B cell (primary cell): ENCODE measurements around the gene NKIRAS2. TPM values are rescaled to one million over a fixed set of nuclear protein-coding genes. Genes with fewer than 3 reads are reported as not detected.

Experiments used
- ATAC-seq: fragments of 200-7000 bp; cut with Tn5 transposase; one replicate; pipeline ENCODE4 v1.10.0; 2021; ENCODE audit warnings: low read depth, mild to moderate bottlenecking, moderate number of reproducible peaks, moderate library complexity
- CTCF ChIA-PET: fragments of 350-600 bp; sonication (Branson Sonifier 250); formaldehyde crosslinking; loops from one replicate; lab custom pipeline; 2021; ENCODE audit warnings: antibody characterized with exemption, inconsistent platforms; lab: Charles Lee
- POLR2A ChIA-PET: fragments of 350-600 bp; sonication (Branson Sonifier 250); formaldehyde crosslinking; loops from one replicate; lab custom pipeline; 2021; ENCODE audit warnings: antibody characterized with exemption; lab: Charles Lee
- DNase-seq: peaks from one replicate; pipeline ENCODE4 v3.0.0; 2013
- H2AFZ ChIP-seq: 2 replicates; pipeline ENCODE4 v1.6.1; 2012; ENCODE audit warnings: mild to moderate bottlenecking, low read depth, low read length; ENCODE audit not compliant: insufficient read depth, poor library complexity, severe bottlenecking
- H3K27ac ChIP-seq, 2 donors: 1 replicate in 1 of 2; 2 replicates in 1 of 2; pipeline ENCODE4 v1.5.1; 2012 to 2013; ENCODE audit warnings: low read length in 2 of 2, mild to moderate bottlenecking in 2 of 2, moderate library complexity in 1 of 2
- H3K27me3 ChIP-seq, 4 experiments: fragments of 200-600 bp in 1 of 4; sonication (generic) in 1 of 4; replicated peaks in 1 of 4; 1 replicate in 2 of 4; 2 replicates in 2 of 4; pipeline versions ENCODE4 v1.6.1 to v1.7.0; 2013 to 2016; ENCODE audit warnings: low read length in 3 of 4, mild to moderate bottlenecking in 2 of 4, mixed read lengths in 1 of 4, moderate library complexity in 1 of 4; ENCODE audit not compliant: insufficient read depth in 4 of 4, control insufficient read depth in 3 of 4; ENCODE audit errors: control extremely low read depth in 1 of 4
- H3K36me3 ChIP-seq, 2 experiments: replicated peaks in 1 of 2; 1 replicate in 1 of 2; 2 replicates in 1 of 2; pipeline versions ENCODE4 v1.6.1 to v1.7.1; 2013; ENCODE audit warnings: low read length in 1 of 2; ENCODE audit not compliant: insufficient read depth in 2 of 2, control insufficient read depth in 1 of 2; ENCODE audit errors: control extremely low read depth in 1 of 2, extremely low read depth in 1 of 2
- H3K4me1 ChIP-seq, 2 donors: fragments of 200-600 bp in 1 of 2; sonication (generic) in 1 of 2; 1 replicate in 1 of 2; 2 replicates in 1 of 2; pipeline versions ENCODE4 v1.5.1 to v1.6.1; 2013 to 2017; ENCODE audit warnings: low read length in 2 of 2; ENCODE audit not compliant: control insufficient read depth in 2 of 2, insufficient read depth in 2 of 2
- H3K4me2 ChIP-seq: replicated peaks from 2 replicates; pipeline ENCODE3; 2012; ENCODE audit warnings: mild to moderate bottlenecking, low read depth, low read length; ENCODE audit not compliant: poor library complexity, severe bottlenecking
- H3K4me3 ChIP-seq, 5 experiments: fragments of 200-600 bp in 1 of 5; sonication (generic) in 1 of 5; 1 replicate in 3 of 5; 2 replicates in 2 of 5; pipeline versions ENCODE4 v1.5.1 to v1.7.0; 2011 to 2016; ENCODE audit warnings: low read length in 4 of 5, mild to moderate bottlenecking in 4 of 5, low read depth in 2 of 5, control low read depth in 1 of 5, moderate library complexity in 1 of 5; ENCODE audit not compliant: insufficient read depth in 1 of 5; ENCODE audit errors: control extremely low read depth in 1 of 5, extremely low read depth in 1 of 5
- H3K79me2 ChIP-seq: fragments of 200-600 bp; sonication (generic); one replicate; pipeline ENCODE4 v1.6.0; 2016; ENCODE audit warnings: low read length; ENCODE audit not compliant: control insufficient read depth, insufficient read depth
- H3K9ac ChIP-seq: fragments of 200-600 bp; sonication (generic); 2 replicates; pipeline ENCODE4 v1.6.1; 2017; ENCODE audit warnings: mild to moderate bottlenecking, low read length, moderate library complexity
- H3K9me3 ChIP-seq, 3 donors: one replicate each; pipeline versions ENCODE4 v1.6.1 to v1.7.1; 2013; ENCODE audit warnings: low read length in 2 of 3; ENCODE audit not compliant: control insufficient read depth in 2 of 3, insufficient read depth in 1 of 3; ENCODE audit errors: control extremely low read depth in 1 of 3
- H4K20me1 ChIP-seq: 2 replicates; pipeline ENCODE4 v1.6.0; 2012; ENCODE audit warnings: mild to moderate bottlenecking, low read length; ENCODE audit not compliant: insufficient read depth, control insufficient read depth, poor library complexity, severe bottlenecking
- H3K27ac Mint-ChIP-seq: one replicate; pipeline ENCODE4 v1.8.0; 2021; ENCODE audit warnings: mixed read lengths
- H3K27me3 Mint-ChIP-seq: one replicate; pipeline ENCODE4 v1.8.0; 2021; ENCODE audit warnings: mixed read lengths
- H3K4me1 Mint-ChIP-seq: one replicate; pipeline ENCODE4 v1.8.0; 2021; ENCODE audit warnings: mixed read lengths
- H3K4me3 Mint-ChIP-seq: one replicate; pipeline ENCODE4 v1.8.0; 2021; ENCODE audit warnings: mixed read lengths
- H3K9me3 Mint-ChIP-seq: one replicate; pipeline ENCODE4 v1.8.0; 2022; ENCODE audit warnings: mixed read lengths; ENCODE audit not compliant: insufficient read depth
- EZH2 ChIP-seq: IDR thresholded peaks from 2 replicates; pipeline ENCODE4 v1.6.1; 2012; ENCODE audit warnings: borderline replicate concordance, low read depth, mild to moderate bottlenecking, moderate library complexity, low read length; ENCODE audit not compliant: insufficient read depth, poor library complexity, severe bottlenecking
- WGBS: methylation state at CpG from one replicate; pipeline ENCODE4 v1.1.5; 2013; ENCODE audit warnings: missing lambda C conversion rate; ENCODE audit not compliant: insufficient coverage; 5-methylcytosine and 5-hydroxymethylcytosine counted together
- intact Hi-C: fragments of 100-400 bp; cut with micrococcal nuclease; formaldehyde crosslinking; loops from one replicate; pipeline ENCODE4 v1.10.0; 2022
- polyA plus RNA-seq: library from polyadenylated mRNA; depleted of rRNA; stranded (reverse); fragments of >200 nt; gene quantifications from 2 replicates; pipeline ENCODE4 v1.2.3, GENCODE V29; 2012
- total RNA-seq, 2 donors: library from RNA; stranded (reverse); fragments of 120-200 nt in 1 of 2; gene quantifications; 1 replicate in 1 of 2; 2 replicates in 1 of 2; pipeline versions ENCODE4 v1.2.3 to v1.2.4, GENCODE V29; 2013 to 2022
- TF ChIP-seq, protein P1 (sequence below): fragments of 200-600 bp; IDR thresholded peaks from one replicate; pipeline ENCODE4 v1.8.0; 2022; ENCODE audit warnings: antibody characterized with exemption, mild to moderate bottlenecking

Gene NKIRAS2
- total and polyA plus RNA-seq, 2 donors (not counting 1 experiment from before 2014, with no cell fraction given) = 22.0 to 29.2 TPM

DNA sequence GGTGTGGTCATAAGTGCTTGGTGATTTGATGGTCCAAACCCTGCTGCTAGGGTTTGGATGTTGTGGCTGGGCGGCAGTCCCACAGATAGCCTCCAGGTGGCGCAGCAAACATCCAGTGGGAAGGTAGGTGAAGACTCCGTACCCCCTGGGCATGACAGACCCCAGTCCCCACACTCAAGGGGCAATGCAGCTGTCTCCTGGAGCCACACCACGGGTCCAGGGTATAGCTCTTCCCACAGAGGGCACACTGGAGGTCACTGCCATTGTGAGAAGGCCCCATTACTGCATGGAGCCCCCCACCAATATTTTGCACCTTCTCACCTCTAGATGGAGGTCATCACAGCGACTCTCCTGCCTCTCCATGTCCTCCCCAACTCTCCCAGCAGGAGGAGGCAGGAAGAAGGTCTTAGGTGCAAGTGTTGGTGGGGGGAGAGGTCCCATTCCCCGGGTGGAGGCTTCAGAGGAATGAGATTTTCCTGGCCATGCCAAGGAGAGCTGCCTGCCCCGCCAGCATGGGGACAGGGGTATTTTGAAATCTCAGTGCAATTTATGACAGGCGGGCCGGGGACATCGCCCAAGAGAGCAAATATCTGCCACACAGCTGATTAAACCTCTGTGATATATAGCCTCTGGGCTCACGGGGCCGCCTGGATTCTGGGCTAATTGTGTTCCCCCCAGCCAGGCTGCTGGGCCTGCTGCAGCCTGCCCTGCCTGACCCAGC is 47.6 kb downstream of the NKIRAS2 start:
- no peak overlapping the region for H3K27ac Mint-ChIP-seq
- H3K4me3 ChIP-seq = no peak overlapping the region
- no peaks in the 10 kb centered on the region for H4K20me1 ChIP-seq
- peak; percentile 71 for ATAC-seq
- H2AFZ ChIP-seq = peak overlapping the region; percentile 38
- peaks cover 24% of the 10 kb centered on the region for H3K4me1 Mint-ChIP-seq
- intact Hi-C loops = loop anchor here (1.0 kb wide), 2 partner anchors 49 to 104 kb away; no protein-coding TSS in a partner anchor
- H3K79me2 ChIP-seq = no peaks in the 10 kb centered on the region
- H3K27me3 ChIP-seq = peaks cover 0 to 18% (median 7%) of the 10 kb centered on the region in 4 experiments
- H3K9me3 Mint-ChIP-seq = no peaks in the 10 kb centered on the region
- no peak overlapping the region for H3K4me3 Mint-ChIP-seq
- WGBS = 71% methylated on average over 8 of the region's 12 CpGs
- no peak overlapping the region for H3K27ac ChIP-seq
- no peak for TF ChIP-seq EZH2
- TF ChIP-seq, protein P1, sequence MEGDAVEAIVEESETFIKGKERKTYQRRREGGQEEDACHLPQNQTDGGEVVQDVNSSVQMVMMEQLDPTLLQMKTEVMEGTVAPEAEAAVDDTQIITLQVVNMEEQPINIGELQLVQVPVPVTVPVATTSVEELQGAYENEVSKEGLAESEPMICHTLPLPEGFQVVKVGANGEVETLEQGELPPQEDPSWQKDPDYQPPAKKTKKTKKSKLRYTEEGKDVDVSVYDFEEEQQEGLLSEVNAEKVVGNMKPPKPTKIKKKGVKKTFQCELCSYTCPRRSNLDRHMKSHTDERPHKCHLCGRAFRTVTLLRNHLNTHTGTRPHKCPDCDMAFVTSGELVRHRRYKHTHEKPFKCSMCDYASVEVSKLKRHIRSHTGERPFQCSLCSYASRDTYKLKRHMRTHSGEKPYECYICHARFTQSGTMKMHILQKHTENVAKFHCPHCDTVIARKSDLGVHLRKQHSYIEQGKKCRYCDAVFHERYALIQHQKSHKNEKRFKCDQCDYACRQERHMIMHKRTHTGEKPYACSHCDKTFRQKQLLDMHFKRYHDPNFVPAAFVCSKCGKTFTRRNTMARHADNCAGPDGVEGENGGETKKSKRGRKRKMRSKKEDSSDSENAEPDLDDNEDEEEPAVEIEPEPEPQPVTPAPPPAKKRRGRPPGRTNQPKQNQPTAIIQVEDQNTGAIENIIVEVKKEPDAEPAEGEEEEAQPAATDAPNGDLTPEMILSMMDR = peak; percentile 91
- H3K9ac ChIP-seq = no peak overlapping the region
- H3K9me3 ChIP-seq = no peaks in the 10 kb centered on the region
- DNase-seq = peak; percentile 79
- ChIA-PET CTCF (interaction anchor here (0.6 to 6.9 kb wide), 27 partner anchors 9 to 199 kb away, joined by 3 to 89 read pairs (median 4); partner anchors contain the start of genes CNP, DHX58, KAT2A and KCNH4), POLR2A (no interaction called here)
- H3K36me3 ChIP-seq = no peaks in the 10 kb centered on the region
- no peak overlapping the region for H3K4me2 ChIP-seq
- peaks cover 29 to 30% of the 10 kb centered on the region in 2 donors for H3K4me1 ChIP-seq
- H3K27me3 Mint-ChIP-seq = peaks cover 3% of the 10 kb centered on the region

GRCh38 chr17:42068979-42069378 is 49.1 kb downstream of the NKIRAS2 start:
- Histone ChIP-seq H3K4me3 (no peak overlapping the region), H3K9me3 (no peaks in the 10 kb centered on the region), H3K27ac (no peak overlapping the region), H2AFZ (no peak overlapping the region), H3K79me2 (no peaks in the 10 kb centered on the region), H4K20me1 (no peaks in the 10 kb centered on the region), H3K36me3 (no peaks in the 10 kb centered on the region), H3K27me3 (peaks cover 0 to 33% (median 9%) of the 10 kb centered on the region in 4 experiments), H3K4me2 (no peak overlapping the region), H3K4me1 (peaks cover 25 to 28% of the 10 kb centered on the region in 2 donors), H3K9ac (no peak overlapping the region)
- Mint-ChIP-seq H3K4me3 (no peak overlapping the region), H3K4me1 (peaks cover 19% of the 10 kb centered on the region), H3K27me3 (peaks cover 7% of the 10 kb centered on the region), H3K9me3 (no peaks in the 10 kb centered on the region), H3K27ac (no peak overlapping the region)
- CTCF ChIA-PET = interaction anchor here (0.8 to 6.9 kb wide), 9 partner anchors 11 to 105 kb away, joined by 3 to 89 read pairs (median 7); partner anchors contain the start of genes CNP, DHX58, KAT2A and NKIRAS2
- DNase-seq (no peak), ATAC-seq (no peak)
- TF ChIP-seq EZH2 = no peak
- TF ChIP-seq, protein P1 = no peak
- intact Hi-C loops = no loop called here
- POLR2A ChIA-PET = interaction anchor here (0.5 kb wide), 1 partner anchor 96 kb away, joined by 3 read pairs; no protein-coding TSS in a partner anchor
- WGBS = 96% methylated on average over 3 of the region's 3 CpGs
